Caco-2 (cell line): ENCODE measurements around the gene NPL. TPM values are rescaled to one million over a fixed set of nuclear protein-coding genes. Genes with fewer than 3 reads are reported as not detected.

Source experiments
- BruUV-seq: library from RNA; stranded (reverse); fragments of 400-500 nt; replicated peaks from 2 replicates; lab custom pipeline; 2021; lab: Mats Ljungman, UMichigan
- CTCF ChIA-PET: fragments of 300-600 bp; sonication (Branson Sonifier 250); formaldehyde crosslinking; loops from one replicate; lab custom pipeline; 2022; ENCODE audit warnings: antibody characterized with exemption; lab: Charles Lee
- POLR2A ChIA-PET: fragments of 300-600 bp; sonication (Branson Sonifier 250); formaldehyde crosslinking; loops from one replicate; lab custom pipeline; 2022; ENCODE audit warnings: antibody characterized with exemption; lab: Charles Lee
- DNase-seq, 2 experiments: peaks; one replicate each; pipeline versions ENCODE4 v3.0.0 to v3.0.0-alpha.2; 2020 to 2022
- H3K27me3 ChIP-seq: replicated peaks from 2 replicates; pipeline ENCODE4 v1.6.0; 2011; ENCODE audit warnings: low read length; ENCODE audit not compliant: control insufficient read depth, insufficient read depth
- H3K36me3 ChIP-seq: 2 replicates; pipeline ENCODE4 v1.5.1; 2011; ENCODE audit warnings: low read length; ENCODE audit not compliant: control insufficient read depth, insufficient read depth
- H3K4me1 ChIP-seq: fragments of 250-450 bp; sonication (Bioruptor Pico); 2 replicates; pipeline ENCODE4 v1.5.1; 2020; ENCODE audit warnings: mild to moderate bottlenecking
- H3K4me3 ChIP-seq: 2 replicates; pipeline ENCODE4 v1.5.1; 2011; ENCODE audit warnings: low read depth, mild to moderate bottlenecking, control low read depth, low read length
- H3K9me3 ChIP-seq: fragments of 250-450 bp; sonication (Bioruptor Pico); 2 replicates; pipeline ENCODE4 v1.5.1; 2020; ENCODE audit warnings: mild to moderate bottlenecking, moderate library complexity
- H3K27ac Mint-ChIP-seq: one replicate; pipeline ENCODE4 v1.8.0; 2022; ENCODE audit warnings: mixed read lengths; ENCODE audit not compliant: unreplicated experiment
- H3K27me3 Mint-ChIP-seq: one replicate; pipeline ENCODE4 v1.8.0; 2022; ENCODE audit warnings: mixed read lengths; ENCODE audit not compliant: insufficient read depth, unreplicated experiment
- H3K36me3 Mint-ChIP-seq: one replicate; pipeline ENCODE4 v1.8.0; 2022; ENCODE audit warnings: mild to moderate bottlenecking, mixed read lengths; ENCODE audit not compliant: insufficient read depth, unreplicated experiment
- H3K4me1 Mint-ChIP-seq: one replicate; pipeline ENCODE4 v1.8.0; 2022; ENCODE audit warnings: low read depth, mixed read lengths; ENCODE audit not compliant: unreplicated experiment
- H3K4me3 Mint-ChIP-seq: one replicate; pipeline ENCODE4 v1.8.0; 2022; ENCODE audit warnings: mild to moderate bottlenecking, moderate library complexity, mixed read lengths; ENCODE audit not compliant: unreplicated experiment
- H3K9me3 Mint-ChIP-seq: one replicate; pipeline ENCODE4 v1.8.0; 2022; ENCODE audit warnings: mixed read lengths; ENCODE audit not compliant: unreplicated experiment
- intact Hi-C: fragments of 100-400 bp; cut with micrococcal nuclease; formaldehyde crosslinking; loops from one replicate; pipeline ENCODE4 v1.10.0; 2022; ENCODE audit not compliant: unreplicated experiment
- total RNA-seq: library from RNA; stranded (reverse); gene quantifications from 2 replicates; pipeline ENCODE4 v1.2.3, GENCODE V29; 2022
- TF ChIP-seq, protein P1 (sequence below), 2 experiments: fragments of 200-600 bp in 1 of 2; IDR thresholded peaks; 1 replicate in 1 of 2; 2 replicates in 1 of 2; pipeline versions ENCODE4 v1.5.1 to v1.8.0; 2011 to 2022; ENCODE audit warnings: antibody characterized with exemption in 1 of 2, control low read depth in 1 of 2, inconsistent platforms in 1 of 2, low read depth in 1 of 2, low read length in 1 of 2, mild to moderate bottlenecking in 1 of 2, moderate library complexity in 1 of 2; ENCODE audit not compliant: insufficient read depth in 1 of 2, severe bottlenecking in 1 of 2, unreplicated experiment in 1 of 2

The NPL gene
- total RNA-seq, 1 experiment from 2014 or later: 4.8 TPM

DNA sequence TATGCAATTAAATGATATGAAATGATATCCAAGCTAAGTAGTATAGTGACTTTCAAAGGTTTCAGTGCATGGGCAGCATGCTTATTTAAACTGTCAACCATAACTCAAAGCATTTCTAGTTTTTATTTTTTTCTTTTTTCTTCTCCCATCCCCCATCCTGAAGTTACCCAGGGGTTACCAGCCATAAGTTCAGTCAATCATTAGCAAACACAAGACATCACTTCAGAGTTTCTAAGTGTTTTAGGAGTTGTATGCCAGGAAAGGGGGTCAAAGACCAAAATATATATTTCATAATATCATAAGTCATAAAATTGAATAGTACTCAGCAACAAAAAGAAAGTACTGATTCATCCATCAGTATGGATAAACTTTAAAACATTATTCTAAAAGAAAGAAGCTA is 78.3 kb downstream of the NPL start:
- Mint-ChIP-seq H3K36me3 (peaks cover 98% of the 10 kb centered on the region), H3K4me1 (no peaks in the 10 kb centered on the region), H3K27ac (no peak overlapping the region), H3K9me3 (no peaks in the 10 kb centered on the region), H3K4me3 (no peak overlapping the region), H3K27me3 (no peaks in the 10 kb centered on the region)
- intact Hi-C loops: no loop called here
- Histone ChIP-seq H3K36me3 (peaks cover 2% of the 10 kb centered on the region), H3K9me3 (no peaks in the 10 kb centered on the region), H3K4me1 (no peaks in the 10 kb centered on the region), H3K4me3 (no peak overlapping the region), H3K27me3 (no peaks in the 10 kb centered on the region)
- CTCF ChIA-PET: no interaction called here
- BruUV-seq: no TSS peak
- POLR2A ChIA-PET: no interaction called here
- TF ChIP-seq, protein P1, sequence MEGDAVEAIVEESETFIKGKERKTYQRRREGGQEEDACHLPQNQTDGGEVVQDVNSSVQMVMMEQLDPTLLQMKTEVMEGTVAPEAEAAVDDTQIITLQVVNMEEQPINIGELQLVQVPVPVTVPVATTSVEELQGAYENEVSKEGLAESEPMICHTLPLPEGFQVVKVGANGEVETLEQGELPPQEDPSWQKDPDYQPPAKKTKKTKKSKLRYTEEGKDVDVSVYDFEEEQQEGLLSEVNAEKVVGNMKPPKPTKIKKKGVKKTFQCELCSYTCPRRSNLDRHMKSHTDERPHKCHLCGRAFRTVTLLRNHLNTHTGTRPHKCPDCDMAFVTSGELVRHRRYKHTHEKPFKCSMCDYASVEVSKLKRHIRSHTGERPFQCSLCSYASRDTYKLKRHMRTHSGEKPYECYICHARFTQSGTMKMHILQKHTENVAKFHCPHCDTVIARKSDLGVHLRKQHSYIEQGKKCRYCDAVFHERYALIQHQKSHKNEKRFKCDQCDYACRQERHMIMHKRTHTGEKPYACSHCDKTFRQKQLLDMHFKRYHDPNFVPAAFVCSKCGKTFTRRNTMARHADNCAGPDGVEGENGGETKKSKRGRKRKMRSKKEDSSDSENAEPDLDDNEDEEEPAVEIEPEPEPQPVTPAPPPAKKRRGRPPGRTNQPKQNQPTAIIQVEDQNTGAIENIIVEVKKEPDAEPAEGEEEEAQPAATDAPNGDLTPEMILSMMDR (IDR thresholded peaks at IDR 0.05; ENCODE audit: insufficient read depth in 1 of 2, low read depth in 1 of 2, low read length in 1 of 2, severe bottlenecking in 1 of 2, unreplicated experiment in 1 of 2): no peak
- no peak for DNase-seq

DNA sequence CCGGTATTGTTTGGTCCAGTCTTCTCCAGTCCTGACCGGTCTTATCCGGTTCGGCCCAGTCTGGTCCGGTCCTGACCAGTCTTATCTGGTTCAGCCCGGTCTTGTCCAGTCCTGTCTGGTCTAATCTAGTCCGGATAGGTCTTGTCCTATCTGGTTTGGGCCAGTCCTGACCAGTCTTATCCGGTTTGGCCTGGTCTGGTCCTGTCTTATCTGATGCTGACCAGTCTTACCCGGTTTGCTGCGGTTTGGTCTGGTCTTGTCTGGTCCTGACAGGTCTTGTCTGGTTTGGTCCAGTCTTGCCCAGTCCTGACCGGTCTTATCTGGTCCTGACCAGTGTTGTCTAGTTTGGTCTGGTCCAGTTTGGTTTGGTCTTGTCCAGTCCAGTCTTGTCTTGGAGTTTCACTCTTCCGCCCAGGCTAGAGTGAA is 79.7 kb downstream of the NPL start:
- Mint-ChIP-seq H3K9me3 (no peaks in the 10 kb centered on the region), H3K36me3 (peaks cover 99% of the 10 kb centered on the region), H3K27ac (peak overlapping the region; percentile 59), H3K4me3 (no peak overlapping the region), H3K27me3 (no peaks in the 10 kb centered on the region), H3K4me1 (no peaks in the 10 kb centered on the region)
- intact Hi-C loops: no loop called here
- Histone ChIP-seq H3K27me3 (no peaks in the 10 kb centered on the region), H3K9me3 (no peaks in the 10 kb centered on the region), H3K36me3 (peaks cover 3% of the 10 kb centered on the region), H3K4me1 (no peaks in the 10 kb centered on the region), H3K4me3 (no peak overlapping the region)
- POLR2A ChIA-PET: no interaction called here
- CTCF ChIA-PET: no interaction called here
- BruUV-seq: no TSS peak
- DNase-seq: peak; percentile 31 to 46
- TF ChIP-seq, protein P1 (IDR thresholded peaks at IDR 0.05; ENCODE audit: insufficient read depth in 1 of 2, low read depth in 1 of 2, low read length in 1 of 2, severe bottlenecking in 1 of 2, unreplicated experiment in 1 of 2): no peak

DNA sequence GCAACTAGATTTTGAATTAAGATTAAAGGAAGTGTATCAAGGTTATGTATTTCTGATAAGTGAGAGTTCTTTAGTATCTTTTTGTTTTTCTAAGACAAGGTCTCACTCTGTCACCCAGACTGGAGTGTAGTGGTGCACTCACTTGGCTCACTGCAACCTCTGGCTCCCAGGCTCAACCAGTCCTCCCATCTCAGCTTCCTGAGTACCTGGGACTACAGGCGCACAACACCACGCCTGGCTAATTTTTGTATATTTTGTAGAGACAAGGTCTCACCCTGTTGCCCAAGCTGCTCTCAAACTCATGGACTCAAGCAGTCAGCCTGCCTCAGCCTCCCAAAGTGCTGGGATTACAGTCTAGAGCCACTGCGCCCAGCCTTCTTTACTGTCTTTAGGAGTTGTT is 83.3 kb downstream of the NPL start:
- CTCF ChIA-PET: no interaction called here
- intact Hi-C loops: no loop called here
- TF ChIP-seq, protein P1 (IDR thresholded peaks at IDR 0.05; ENCODE audit: insufficient read depth in 1 of 2, low read depth in 1 of 2, low read length in 1 of 2, severe bottlenecking in 1 of 2, unreplicated experiment in 1 of 2): no peak

More for the DNA sequence above, 83.3 kb downstream of the NPL start:
- BruUV-seq: no TSS peak
- Histone ChIP-seq H3K4me1 (no peaks in the 10 kb centered on the region), H3K4me3 (no peak overlapping the region), H3K36me3 (peaks cover 3% of the 10 kb centered on the region), H3K9me3 (no peaks in the 10 kb centered on the region), H3K27me3 (no peaks in the 10 kb centered on the region)
- no peaks in the 10 kb centered on the region for H3K27me3 Mint-ChIP-seq
- H3K9me3 Mint-ChIP-seq: no peaks in the 10 kb centered on the region
- H3K4me3 Mint-ChIP-seq: no peak overlapping the region
- no peak for DNase-seq
- POLR2A ChIA-PET: interaction anchor here (0.6 kb wide), 1 partner anchor 621 kb away, joined by 9 read pairs; no protein-coding TSS in a partner anchor
- peaks cover 99% of the 10 kb centered on the region for H3K36me3 Mint-ChIP-seq
- H3K4me1 Mint-ChIP-seq: no peaks in the 10 kb centered on the region
- H3K27ac Mint-ChIP-seq: no peak overlapping the region
